WTC11 (cell line): ENCODE results near the gene SCML2. TPM values are rescaled to one million over a fixed set of nuclear protein-coding genes. Genes with fewer than 3 reads are reported as not detected.

ENCODE experiments used
- ATAC-seq: fragments of 200-7000 bp; cut with Tn5 transposase; 2 replicates; pipeline ENCODE4 v1.10.0; 2021; ENCODE audit warnings: mild to moderate bottlenecking, moderate library complexity
- CTCF ChIA-PET: fragments of 300-600 bp; sonication (Branson Sonifier 250); formaldehyde crosslinking; loops from one replicate; lab custom pipeline; 2021; ENCODE audit warnings: antibody characterized with exemption; lab: Charles Lee
- POLR2A ChIA-PET: fragments of 350-600 bp; sonication (Branson Sonifier 250); formaldehyde crosslinking; loops from one replicate; lab custom pipeline; 2021; ENCODE audit warnings: antibody characterized with exemption; lab: Charles Lee
- DNase-seq: peaks from one replicate; pipeline ENCODE4 v3.0.0; 2021; ENCODE audit warnings: low spot score
- H3K27ac Mint-ChIP-seq: 2 replicates; pipeline ENCODE4 v1.8.0; 2021; ENCODE audit warnings: mixed read lengths
- H3K27me3 Mint-ChIP-seq: 2 replicates; pipeline ENCODE4 v1.8.0; 2021; ENCODE audit warnings: low read depth, mild to moderate bottlenecking, moderate library complexity, mixed read lengths
- H3K36me3 Mint-ChIP-seq: 2 replicates; pipeline ENCODE4 v1.8.0; 2021; ENCODE audit warnings: mixed read lengths
- H3K4me1 Mint-ChIP-seq: 2 replicates; pipeline ENCODE4 v1.8.0; 2022; ENCODE audit warnings: mixed read lengths
- H3K4me3 Mint-ChIP-seq: 2 replicates; pipeline ENCODE4 v1.8.0; 2021; ENCODE audit warnings: mild to moderate bottlenecking, moderate library complexity, mixed read lengths
- H3K9me3 Mint-ChIP-seq: 2 replicates; pipeline ENCODE4 v1.8.0; 2021; ENCODE audit warnings: mixed read lengths
- CREM ChIP-seq: sonication (generic); formaldehyde crosslinking; IDR thresholded peaks from 2 replicates; pipeline ENCODE4 v1.8.1; 2022; ENCODE audit warnings: mild to moderate bottlenecking, missing genetic modification reagents, moderate library complexity
- HMGA2 ChIP-seq: fragments of 250-450 bp; sonication (Bioruptor Pico); IDR thresholded peaks from 2 replicates; pipeline ENCODE4 v1.4.0; 2021; ENCODE audit warnings: mild to moderate bottlenecking, moderate library complexity
- SMAD3 ChIP-seq: sonication (generic); formaldehyde crosslinking; IDR thresholded peaks from 2 replicates; pipeline ENCODE4 v1.8.0; 2022; ENCODE audit warnings: missing genetic modification reagents, mild to moderate bottlenecking, borderline replicate concordance
- SOX15 ChIP-seq: fragments of 250-450 bp; sonication (Bioruptor Pico); IDR thresholded peaks from 2 replicates; pipeline ENCODE4 v1.9.0; 2021; ENCODE audit warnings: mild to moderate bottlenecking
- TCF7 ChIP-seq: sonication (generic); formaldehyde crosslinking; IDR thresholded peaks from 2 replicates; pipeline ENCODE4 v1.8.0; 2022; ENCODE audit warnings: mild to moderate bottlenecking, low read depth, missing genetic modification reagents, moderate library complexity
- TEAD4 ChIP-seq: sonication (generic); formaldehyde crosslinking; IDR thresholded peaks from 2 replicates; pipeline ENCODE4 v1.8.0; 2022; ENCODE audit warnings: mild to moderate bottlenecking, missing genetic modification reagents
- ZNF138 ChIP-seq: sonication (generic); formaldehyde crosslinking; conservative IDR thresholded peaks from 2 replicates; pipeline ENCODE4 v1.8.1; 2022; ENCODE audit warnings: mild to moderate bottlenecking, moderate library complexity, missing genetic modification reagents
- ZNF219 ChIP-seq: sonication (generic); formaldehyde crosslinking; IDR thresholded peaks from 2 replicates; pipeline ENCODE4 v1.8.0; 2023; ENCODE audit warnings: missing genetic modification reagents, mild to moderate bottlenecking, borderline replicate concordance
- ZNF423 ChIP-seq: fragments of 250-450 bp; sonication (Bioruptor Pico); IDR thresholded peaks from 2 replicates; pipeline ENCODE4 v2.1.2; 2022; ENCODE audit warnings: mild to moderate bottlenecking, moderate library complexity
- total RNA-seq: library from RNA; stranded (reverse); gene quantifications from 3 replicates; pipeline ENCODE4 v1.2.3, GENCODE V29; 2021
- TF ChIP-seq, protein P1 (sequence below): sonication (generic); formaldehyde crosslinking; IDR thresholded peaks from 2 replicates; pipeline ENCODE4 v1.8.0; 2022; ENCODE audit warnings: mild to moderate bottlenecking, missing genetic modification reagents
- TF ChIP-seq, protein P2 (sequence below): sonication (generic); formaldehyde crosslinking; IDR thresholded peaks from 2 replicates; pipeline ENCODE4 v1.8.0; 2023; ENCODE audit warnings: missing genetic modification reagents, mild to moderate bottlenecking, borderline replicate concordance
- TF ChIP-seq, protein P3 (sequence below): sonication (generic); formaldehyde crosslinking; IDR thresholded peaks from 2 replicates; pipeline ENCODE4 v1.8.0; 2022; ENCODE audit warnings: mild to moderate bottlenecking, missing genetic modification reagents
- TF ChIP-seq, protein P4 (sequence below): fragments of 250-450 bp; sonication (Bioruptor Pico); IDR thresholded peaks from 2 replicates; pipeline ENCODE4 v2.1.2; 2022; ENCODE audit warnings: mild to moderate bottlenecking, moderate library complexity
- TF ChIP-seq, protein P5 (sequence below): fragments of 250-450 bp; sonication (Bioruptor Pico); IDR thresholded peaks from 2 replicates; pipeline ENCODE4 v1.9.0; 2021; ENCODE audit warnings: mild to moderate bottlenecking
- TF ChIP-seq, protein P6 (sequence below): sonication (generic); formaldehyde crosslinking; IDR thresholded peaks from 2 replicates; pipeline ENCODE4 v1.8.1; 2023; ENCODE audit warnings: mild to moderate bottlenecking, moderate library complexity, missing genetic modification reagents
- TF ChIP-seq, protein P7 (sequence below): sonication (generic); formaldehyde crosslinking; IDR thresholded peaks from 2 replicates; pipeline ENCODE4 v1.8.1; 2022; ENCODE audit warnings: mild to moderate bottlenecking, moderate library complexity, missing genetic modification reagents
- TF ChIP-seq, protein P8 (sequence below): fragments of 250-450 bp; sonication (Bioruptor Pico); IDR thresholded peaks from 2 replicates; pipeline ENCODE4 v1.9.0; 2021; ENCODE audit warnings: mild to moderate bottlenecking
- TF ChIP-seq, protein P9 (sequence below): sonication (generic); formaldehyde crosslinking; IDR thresholded peaks from 2 replicates; pipeline ENCODE4 v1.8.1; 2022; ENCODE audit warnings: low read depth, mild to moderate bottlenecking, moderate library complexity, missing genetic modification reagents, borderline replicate concordance
- TF ChIP-seq, protein P10 (sequence below): fragments of 250-450 bp; sonication (Bioruptor Pico); IDR thresholded peaks from 2 replicates; pipeline ENCODE4 v1.8.0; 2021; ENCODE audit warnings: mild to moderate bottlenecking

Gene SCML2
- total RNA-seq, 1 experiment from 2014 or later = 12.8 TPM

DNA sequence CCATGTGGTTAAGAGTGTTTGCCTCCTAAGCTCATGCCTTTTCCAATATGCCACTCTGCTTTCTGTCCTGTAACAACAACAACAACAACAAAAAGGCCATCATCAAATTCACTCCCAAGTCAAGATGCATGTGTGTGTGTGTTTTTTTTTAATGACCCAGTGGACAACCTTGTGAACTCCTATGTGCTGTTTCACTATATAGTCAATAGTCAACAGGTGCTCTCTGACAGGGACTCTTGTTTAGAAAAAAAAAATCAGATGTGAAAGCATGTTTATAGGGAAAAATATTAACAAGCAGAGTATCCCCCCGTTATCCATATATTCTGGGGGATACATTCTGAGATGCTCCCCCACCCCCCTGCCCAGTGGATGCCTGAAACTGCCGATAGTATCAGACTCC is 83.2 kb downstream of the SCML2 start:
- H3K4me3 Mint-ChIP-seq = no peak overlapping the region
- TF ChIP-seq ZNF219 (no peak), TCF7 (CRISPR knock-in tag) (no peak), TEAD4 (CRISPR knock-in tag) (no peak)
- TF ChIP-seq, protein P1, sequence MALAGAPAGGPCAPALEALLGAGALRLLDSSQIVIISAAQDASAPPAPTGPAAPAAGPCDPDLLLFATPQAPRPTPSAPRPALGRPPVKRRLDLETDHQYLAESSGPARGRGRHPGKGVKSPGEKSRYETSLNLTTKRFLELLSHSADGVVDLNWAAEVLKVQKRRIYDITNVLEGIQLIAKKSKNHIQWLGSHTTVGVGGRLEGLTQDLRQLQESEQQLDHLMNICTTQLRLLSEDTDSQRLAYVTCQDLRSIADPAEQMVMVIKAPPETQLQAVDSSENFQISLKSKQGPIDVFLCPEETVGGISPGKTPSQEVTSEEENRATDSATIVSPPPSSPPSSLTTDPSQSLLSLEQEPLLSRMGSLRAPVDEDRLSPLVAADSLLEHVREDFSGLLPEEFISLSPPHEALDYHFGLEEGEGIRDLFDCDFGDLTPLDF (CRISPR knock-in tag) = no peak
- H3K4me1 Mint-ChIP-seq = peaks cover 10% of the 10 kb centered on the region
- H3K36me3 Mint-ChIP-seq = peaks cover 16% of the 10 kb centered on the region; the same call in 1 of the 2 replicates
- ATAC-seq (no peak), DNase-seq (no peak)
- CTCF ChIA-PET = no interaction called here
- no peaks in the 10 kb centered on the region for H3K27me3 Mint-ChIP-seq
- POLR2A ChIA-PET = no interaction called here
- no peak overlapping the region for H3K27ac Mint-ChIP-seq
- H3K9me3 Mint-ChIP-seq = peaks cover 22% of the 10 kb centered on the region

DNA sequence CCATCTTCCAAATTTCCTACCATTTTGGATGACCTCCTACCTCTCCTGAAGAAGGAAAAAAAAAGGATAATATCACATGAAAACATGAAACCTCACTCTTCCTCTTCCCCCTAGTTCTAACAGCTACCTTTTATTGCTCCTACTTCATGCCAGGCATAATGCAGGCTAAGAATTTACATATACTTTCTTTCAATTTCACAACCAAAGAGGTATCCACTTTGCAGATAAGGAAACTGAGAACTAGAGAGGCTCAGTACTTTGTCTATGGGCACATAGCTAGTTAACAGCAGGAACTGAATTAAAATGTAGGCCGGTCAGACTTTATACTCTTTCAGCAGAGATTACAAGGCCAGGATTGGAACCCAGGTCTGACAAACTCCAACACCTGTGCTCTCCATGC is 99.4 kb downstream of the SCML2 start:
- H3K4me1 Mint-ChIP-seq = peaks cover 23% of the 10 kb centered on the region
- CTCF ChIA-PET = no interaction called here
- H3K9me3 Mint-ChIP-seq = no peaks in the 10 kb centered on the region
- no peak for ATAC-seq
- H3K27ac Mint-ChIP-seq = no peak overlapping the region
- POLR2A ChIA-PET = no interaction called here
- DNase-seq = no peak
- H3K36me3 Mint-ChIP-seq = peaks cover 16% of the 10 kb centered on the region
- H3K4me3 Mint-ChIP-seq = no peak overlapping the region
- no peaks in the 10 kb centered on the region for H3K27me3 Mint-ChIP-seq
- TF ChIP-seq, protein P2, sequence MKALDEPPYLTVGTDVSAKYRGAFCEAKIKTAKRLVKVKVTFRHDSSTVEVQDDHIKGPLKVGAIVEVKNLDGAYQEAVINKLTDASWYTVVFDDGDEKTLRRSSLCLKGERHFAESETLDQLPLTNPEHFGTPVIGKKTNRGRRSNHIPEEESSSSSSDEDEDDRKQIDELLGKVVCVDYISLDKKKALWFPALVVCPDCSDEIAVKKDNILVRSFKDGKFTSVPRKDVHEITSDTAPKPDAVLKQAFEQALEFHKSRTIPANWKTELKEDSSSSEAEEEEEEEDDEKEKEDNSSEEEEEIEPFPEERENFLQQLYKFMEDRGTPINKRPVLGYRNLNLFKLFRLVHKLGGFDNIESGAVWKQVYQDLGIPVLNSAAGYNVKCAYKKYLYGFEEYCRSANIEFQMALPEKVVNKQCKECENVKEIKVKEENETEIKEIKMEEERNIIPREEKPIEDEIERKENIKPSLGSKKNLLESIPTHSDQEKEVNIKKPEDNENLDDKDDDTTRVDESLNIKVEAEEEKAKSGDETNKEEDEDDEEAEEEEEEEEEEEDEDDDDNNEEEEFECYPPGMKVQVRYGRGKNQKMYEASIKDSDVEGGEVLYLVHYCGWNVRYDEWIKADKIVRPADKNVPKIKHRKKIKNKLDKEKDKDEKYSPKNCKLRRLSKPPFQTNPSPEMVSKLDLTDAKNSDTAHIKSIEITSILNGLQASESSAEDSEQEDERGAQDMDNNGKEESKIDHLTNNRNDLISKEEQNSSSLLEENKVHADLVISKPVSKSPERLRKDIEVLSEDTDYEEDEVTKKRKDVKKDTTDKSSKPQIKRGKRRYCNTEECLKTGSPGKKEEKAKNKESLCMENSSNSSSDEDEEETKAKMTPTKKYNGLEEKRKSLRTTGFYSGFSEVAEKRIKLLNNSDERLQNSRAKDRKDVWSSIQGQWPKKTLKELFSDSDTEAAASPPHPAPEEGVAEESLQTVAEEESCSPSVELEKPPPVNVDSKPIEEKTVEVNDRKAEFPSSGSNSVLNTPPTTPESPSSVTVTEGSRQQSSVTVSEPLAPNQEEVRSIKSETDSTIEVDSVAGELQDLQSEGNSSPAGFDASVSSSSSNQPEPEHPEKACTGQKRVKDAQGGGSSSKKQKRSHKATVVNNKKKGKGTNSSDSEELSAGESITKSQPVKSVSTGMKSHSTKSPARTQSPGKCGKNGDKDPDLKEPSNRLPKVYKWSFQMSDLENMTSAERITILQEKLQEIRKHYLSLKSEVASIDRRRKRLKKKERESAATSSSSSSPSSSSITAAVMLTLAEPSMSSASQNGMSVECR = no peak
- TF ChIP-seq, protein P3, sequence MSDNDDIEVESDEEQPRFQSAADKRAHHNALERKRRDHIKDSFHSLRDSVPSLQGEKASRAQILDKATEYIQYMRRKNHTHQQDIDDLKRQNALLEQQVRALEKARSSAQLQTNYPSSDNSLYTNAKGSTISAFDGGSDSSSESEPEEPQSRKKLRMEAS (CRISPR knock-in tag) = no peak
- TF ChIP-seq ZNF138 (CRISPR knock-in tag) = no peak
- TF ChIP-seq HMGA2 (CRISPR knock-in tag) = no peak
- TF ChIP-seq, protein P4, sequence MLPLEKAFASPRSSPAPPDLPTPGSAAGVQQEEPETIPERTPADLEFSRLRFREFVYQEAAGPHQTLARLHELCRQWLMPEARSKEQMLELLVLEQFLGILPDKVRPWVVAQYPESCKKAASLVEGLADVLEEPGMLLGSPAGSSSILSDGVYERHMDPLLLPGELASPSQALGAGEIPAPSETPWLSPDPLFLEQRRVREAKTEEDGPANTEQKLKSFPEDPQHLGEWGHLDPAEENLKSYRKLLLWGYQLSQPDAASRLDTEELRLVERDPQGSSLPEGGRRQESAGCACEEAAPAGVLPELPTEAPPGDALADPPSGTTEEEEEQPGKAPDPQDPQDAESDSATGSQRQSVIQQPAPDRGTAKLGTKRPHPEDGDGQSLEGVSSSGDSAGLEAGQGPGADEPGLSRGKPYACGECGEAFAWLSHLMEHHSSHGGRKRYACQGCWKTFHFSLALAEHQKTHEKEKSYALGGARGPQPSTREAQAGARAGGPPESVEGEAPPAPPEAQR (CRISPR knock-in tag) = no peak
- TF ChIP-seq, protein P5, sequence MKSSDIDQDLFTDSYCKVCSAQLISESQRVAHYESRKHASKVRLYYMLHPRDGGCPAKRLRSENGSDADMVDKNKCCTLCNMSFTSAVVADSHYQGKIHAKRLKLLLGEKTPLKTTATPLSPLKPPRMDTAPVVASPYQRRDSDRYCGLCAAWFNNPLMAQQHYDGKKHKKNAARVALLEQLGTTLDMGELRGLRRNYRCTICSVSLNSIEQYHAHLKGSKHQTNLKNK (CRISPR knock-in tag) = no peak
- no peak for TF ChIP-seq CREM (CRISPR knock-in tag)
- TF ChIP-seq, protein P6, sequence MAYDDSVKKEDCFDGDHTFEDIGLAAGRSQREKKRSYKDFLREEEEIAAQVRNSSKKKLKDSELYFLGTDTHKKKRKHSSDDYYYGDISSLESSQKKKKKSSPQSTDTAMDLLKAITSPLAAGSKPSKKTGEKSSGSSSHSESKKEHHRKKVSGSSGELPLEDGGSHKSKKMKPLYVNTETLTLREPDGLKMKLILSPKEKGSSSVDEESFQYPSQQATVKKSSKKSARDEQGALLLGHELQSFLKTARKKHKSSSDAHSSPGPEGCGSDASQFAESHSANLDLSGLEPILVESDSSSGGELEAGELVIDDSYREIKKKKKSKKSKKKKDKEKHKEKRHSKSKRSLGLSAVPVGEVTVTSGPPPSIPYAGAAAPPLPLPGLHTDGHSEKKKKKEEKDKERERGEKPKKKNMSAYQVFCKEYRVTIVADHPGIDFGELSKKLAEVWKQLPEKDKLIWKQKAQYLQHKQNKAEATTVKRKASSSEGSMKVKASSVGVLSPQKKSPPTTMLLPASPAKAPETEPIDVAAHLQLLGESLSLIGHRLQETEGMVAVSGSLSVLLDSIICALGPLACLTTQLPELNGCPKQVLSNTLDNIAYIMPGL (CRISPR knock-in tag) = no peak
- TF ChIP-seq, protein P7, sequence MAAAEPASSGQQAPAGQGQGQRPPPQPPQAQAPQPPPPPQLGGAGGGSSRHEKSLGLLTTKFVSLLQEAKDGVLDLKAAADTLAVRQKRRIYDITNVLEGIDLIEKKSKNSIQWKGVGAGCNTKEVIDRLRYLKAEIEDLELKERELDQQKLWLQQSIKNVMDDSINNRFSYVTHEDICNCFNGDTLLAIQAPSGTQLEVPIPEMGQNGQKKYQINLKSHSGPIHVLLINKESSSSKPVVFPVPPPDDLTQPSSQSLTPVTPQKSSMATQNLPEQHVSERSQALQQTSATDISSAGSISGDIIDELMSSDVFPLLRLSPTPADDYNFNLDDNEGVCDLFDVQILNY (CRISPR knock-in tag) = no peak
- TF ChIP-seq, protein P8, sequence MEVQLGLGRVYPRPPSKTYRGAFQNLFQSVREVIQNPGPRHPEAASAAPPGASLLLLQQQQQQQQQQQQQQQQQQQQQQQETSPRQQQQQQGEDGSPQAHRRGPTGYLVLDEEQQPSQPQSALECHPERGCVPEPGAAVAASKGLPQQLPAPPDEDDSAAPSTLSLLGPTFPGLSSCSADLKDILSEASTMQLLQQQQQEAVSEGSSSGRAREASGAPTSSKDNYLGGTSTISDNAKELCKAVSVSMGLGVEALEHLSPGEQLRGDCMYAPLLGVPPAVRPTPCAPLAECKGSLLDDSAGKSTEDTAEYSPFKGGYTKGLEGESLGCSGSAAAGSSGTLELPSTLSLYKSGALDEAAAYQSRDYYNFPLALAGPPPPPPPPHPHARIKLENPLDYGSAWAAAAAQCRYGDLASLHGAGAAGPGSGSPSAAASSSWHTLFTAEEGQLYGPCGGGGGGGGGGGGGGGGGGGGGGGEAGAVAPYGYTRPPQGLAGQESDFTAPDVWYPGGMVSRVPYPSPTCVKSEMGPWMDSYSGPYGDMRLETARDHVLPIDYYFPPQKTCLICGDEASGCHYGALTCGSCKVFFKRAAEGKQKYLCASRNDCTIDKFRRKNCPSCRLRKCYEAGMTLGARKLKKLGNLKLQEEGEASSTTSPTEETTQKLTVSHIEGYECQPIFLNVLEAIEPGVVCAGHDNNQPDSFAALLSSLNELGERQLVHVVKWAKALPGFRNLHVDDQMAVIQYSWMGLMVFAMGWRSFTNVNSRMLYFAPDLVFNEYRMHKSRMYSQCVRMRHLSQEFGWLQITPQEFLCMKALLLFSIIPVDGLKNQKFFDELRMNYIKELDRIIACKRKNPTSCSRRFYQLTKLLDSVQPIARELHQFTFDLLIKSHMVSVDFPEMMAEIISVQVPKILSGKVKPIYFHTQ (CRISPR knock-in tag) = no peak
- TF ChIP-seq SMAD3 (CRISPR knock-in tag) = no peak
- TF ChIP-seq, protein P9, sequence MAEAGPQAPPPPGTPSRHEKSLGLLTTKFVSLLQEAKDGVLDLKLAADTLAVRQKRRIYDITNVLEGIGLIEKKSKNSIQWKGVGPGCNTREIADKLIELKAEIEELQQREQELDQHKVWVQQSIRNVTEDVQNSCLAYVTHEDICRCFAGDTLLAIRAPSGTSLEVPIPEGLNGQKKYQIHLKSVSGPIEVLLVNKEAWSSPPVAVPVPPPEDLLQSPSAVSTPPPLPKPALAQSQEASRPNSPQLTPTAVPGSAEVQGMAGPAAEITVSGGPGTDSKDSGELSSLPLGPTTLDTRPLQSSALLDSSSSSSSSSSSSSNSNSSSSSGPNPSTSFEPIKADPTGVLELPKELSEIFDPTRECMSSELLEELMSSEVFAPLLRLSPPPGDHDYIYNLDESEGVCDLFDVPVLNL (CRISPR knock-in tag) = no peak
- no peak for TF ChIP-seq ZNF423 (CRISPR knock-in tag)
- TF ChIP-seq, protein P10, sequence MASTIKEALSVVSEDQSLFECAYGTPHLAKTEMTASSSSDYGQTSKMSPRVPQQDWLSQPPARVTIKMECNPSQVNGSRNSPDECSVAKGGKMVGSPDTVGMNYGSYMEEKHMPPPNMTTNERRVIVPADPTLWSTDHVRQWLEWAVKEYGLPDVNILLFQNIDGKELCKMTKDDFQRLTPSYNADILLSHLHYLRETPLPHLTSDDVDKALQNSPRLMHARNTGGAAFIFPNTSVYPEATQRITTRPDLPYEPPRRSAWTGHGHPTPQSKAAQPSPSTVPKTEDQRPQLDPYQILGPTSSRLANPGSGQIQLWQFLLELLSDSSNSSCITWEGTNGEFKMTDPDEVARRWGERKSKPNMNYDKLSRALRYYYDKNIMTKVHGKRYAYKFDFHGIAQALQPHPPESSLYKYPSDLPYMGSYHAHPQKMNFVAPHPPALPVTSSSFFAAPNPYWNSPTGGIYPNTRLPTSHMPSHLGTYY (CRISPR knock-in tag) = no peak
- TF ChIP-seq SOX15 (CRISPR knock-in tag) = no peak
